Thyroid gland (tissue), 4 donors: Measurements from ENCODE around the gene GRIN2D. TPM values are rescaled to one million over a fixed set of nuclear protein-coding genes. Genes with fewer than 3 reads are reported as not detected.

ENCODE experiments used
- DNase-seq, 2 donors: peaks; one replicate each; pipeline ENCODE4 v3.0.0-alpha.2; 2019
- H3K27ac ChIP-seq, 3 donors: fragments of 200-600 bp; sonication (generic); 1 replicate in 2 of 3; 2 replicates in 1 of 3; pipeline ENCODE4 v1.5.1; 2016 to 2019; ENCODE audit warnings: mild to moderate bottlenecking in 1 of 3, moderate library complexity in 1 of 3
- H3K27me3 ChIP-seq: fragments of 200-600 bp; sonication (generic); one replicate; pipeline ENCODE4 v1.5.1; 2019
- H3K36me3 ChIP-seq, 2 donors: fragments of 200-600 bp; sonication (generic); one replicate each; pipeline ENCODE4 v1.5.1; 2016 to 2019
- H3K4me1 ChIP-seq, 2 donors: fragments of 200-600 bp; sonication (generic); one replicate each; pipeline ENCODE4 v1.5.1; 2017 to 2019
- H3K4me3 ChIP-seq, 3 donors: fragments of 200-600 bp; sonication (generic); replicated peaks in 1 of 3; 1 replicate in 2 of 3; 2 replicates in 1 of 3; pipeline ENCODE4 v1.5.1; 2016; ENCODE audit warnings: mild to moderate bottlenecking in 1 of 3
- H3K9me3 ChIP-seq: fragments of 200-600 bp; sonication (generic); one replicate; pipeline ENCODE4 v1.5.1; 2017
- POLR2A ChIP-seq, 2 donors: fragments of 450-650 bp; IDR thresholded peaks; one replicate each; pipeline ENCODE4 v1.6.1; 2017; ENCODE audit warnings: antibody characterized with exemption in 2 of 2, mild to moderate bottlenecking in 2 of 2, moderate library complexity in 1 of 2
- whole genome bisulfite sequencing, 2 donors: methylation state at CpG; one replicate each; pipeline ENCODE4 v1.1.5; 2017; 5-methylcytosine and 5-hydroxymethylcytosine counted together
- intact Hi-C: fragments of 100-400 bp; cut with DNase I; formaldehyde crosslinking; loops from one replicate; pipeline ENCODE4 v1.15.1; 2023
- total RNA-seq, 4 donors: library from RNA; depleted of rRNA; stranded (reverse); fragments of >200 nt; gene quantifications; one replicate each; pipeline ENCODE4 v1.2.3, GENCODE V29; 2016
- TF ChIP-seq, protein P1 (sequence below), 6 experiments: fragments of 200-600 bp in 3 of 6; fragments of 450-650 bp in 3 of 6; sonication (generic) in 3 of 6; IDR thresholded peaks; one replicate each; pipeline ENCODE4 v1.5.1; 2016 to 2019; ENCODE audit warnings: antibody characterized with exemption in 6 of 6, mild to moderate bottlenecking in 2 of 6, inconsistent platforms in 1 of 6, moderate library complexity in 1 of 6

Gene GRIN2D
- total RNA-seq, 4 donors from 2014 or later: 0.56 to 2.2 (median 0.84) TPM

- Histone ChIP-seq H3K36me3 (no peaks in the 10 kb centered on the region), H3K4me1 (peaks cover 6 to 18% of the 10 kb centered on the region in 2 donors), H3K27me3 (peaks cover 32% of the 10 kb centered on the region), H3K27ac (no peak overlapping the region), H3K4me3 (no peak overlapping the region), H3K9me3 (no peaks in the 10 kb centered on the region)
- intact Hi-C loops: loop anchor here (10.0 kb wide), 1 partner anchor 49 kb away; the partner anchor contains the start of gene GRWD1
- TF ChIP-seq POLR2A (IDR thresholded peaks at IDR 0.05): no peak
- TF ChIP-seq, protein P1, sequence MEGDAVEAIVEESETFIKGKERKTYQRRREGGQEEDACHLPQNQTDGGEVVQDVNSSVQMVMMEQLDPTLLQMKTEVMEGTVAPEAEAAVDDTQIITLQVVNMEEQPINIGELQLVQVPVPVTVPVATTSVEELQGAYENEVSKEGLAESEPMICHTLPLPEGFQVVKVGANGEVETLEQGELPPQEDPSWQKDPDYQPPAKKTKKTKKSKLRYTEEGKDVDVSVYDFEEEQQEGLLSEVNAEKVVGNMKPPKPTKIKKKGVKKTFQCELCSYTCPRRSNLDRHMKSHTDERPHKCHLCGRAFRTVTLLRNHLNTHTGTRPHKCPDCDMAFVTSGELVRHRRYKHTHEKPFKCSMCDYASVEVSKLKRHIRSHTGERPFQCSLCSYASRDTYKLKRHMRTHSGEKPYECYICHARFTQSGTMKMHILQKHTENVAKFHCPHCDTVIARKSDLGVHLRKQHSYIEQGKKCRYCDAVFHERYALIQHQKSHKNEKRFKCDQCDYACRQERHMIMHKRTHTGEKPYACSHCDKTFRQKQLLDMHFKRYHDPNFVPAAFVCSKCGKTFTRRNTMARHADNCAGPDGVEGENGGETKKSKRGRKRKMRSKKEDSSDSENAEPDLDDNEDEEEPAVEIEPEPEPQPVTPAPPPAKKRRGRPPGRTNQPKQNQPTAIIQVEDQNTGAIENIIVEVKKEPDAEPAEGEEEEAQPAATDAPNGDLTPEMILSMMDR (IDR thresholded peaks at IDR 0.05): no peak
- DNase-seq: no peak
- WGBS, 2 donors: 21 to 39% methylated on average over 9 of the region's 9 CpGs
Observed at GRCh38 chr19:48395499-48395898, 2.0 kb downstream of the GRIN2D start.

- peaks cover 6 to 18% of the 10 kb centered on the region in 2 donors for H3K4me1 ChIP-seq
- intact Hi-C loops: loop anchor here (10.0 kb wide), 1 partner anchor 49 kb away; the partner anchor contains the start of gene GRWD1
- H3K36me3 ChIP-seq: no peaks in the 10 kb centered on the region
- no peak overlapping the region for H3K27ac ChIP-seq
- no peaks in the 10 kb centered on the region for H3K9me3 ChIP-seq
- WGBS, 2 donors: 45% methylated on average over 24 of the region's 24 CpGs
- H3K27me3 ChIP-seq: peaks cover 32% of the 10 kb centered on the region
- no peak for DNase-seq
- TF ChIP-seq POLR2A (IDR thresholded peaks at IDR 0.05): no peak
- TF ChIP-seq, protein P1 (IDR thresholded peaks at IDR 0.05): no peak
- H3K4me3 ChIP-seq: no peak overlapping the region
Observed at GRCh38 chr19:48396016-48396823, 2.8 kb downstream of the GRIN2D start.

DNA sequence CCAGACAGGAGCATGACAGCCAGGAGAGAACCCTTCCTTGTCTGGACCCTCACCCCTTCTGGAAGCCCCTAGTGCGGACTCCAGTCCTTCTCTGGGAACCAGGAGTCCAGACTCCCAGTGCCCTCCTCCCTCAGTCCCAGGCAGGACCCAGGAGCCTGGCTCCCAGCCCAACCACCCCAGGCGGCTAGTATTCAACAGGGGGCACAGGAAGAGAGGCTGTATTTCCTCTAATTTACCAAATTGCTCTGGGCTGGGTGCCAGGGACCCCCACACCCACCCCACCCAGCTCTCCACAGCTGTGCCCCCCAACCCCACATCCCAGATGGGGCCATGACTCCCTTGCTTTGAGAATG, 3.3 kb downstream of the GRIN2D start:
- no peak for TF ChIP-seq POLR2A (IDR thresholded peaks at IDR 0.05)
- TF ChIP-seq, protein P1 (IDR thresholded peaks at IDR 0.05): no peak
- Histone ChIP-seq H3K4me3 (no peak overlapping the region), H3K27me3 (peaks cover 32% of the 10 kb centered on the region), H3K9me3 (no peaks in the 10 kb centered on the region), H3K4me1 (peaks cover 6 to 15% of the 10 kb centered on the region in 2 donors), H3K36me3 (no peaks in the 10 kb centered on the region), H3K27ac (no peak overlapping the region)
- intact Hi-C loops: loop anchor here (10.0 kb wide), 1 partner anchor 48 kb away; the partner anchor contains the start of gene GRWD1
- WGBS, 2 donors: 45 to 52% methylated on average over 2 of the region's 2 CpGs
- DNase-seq: no peak

DNA sequence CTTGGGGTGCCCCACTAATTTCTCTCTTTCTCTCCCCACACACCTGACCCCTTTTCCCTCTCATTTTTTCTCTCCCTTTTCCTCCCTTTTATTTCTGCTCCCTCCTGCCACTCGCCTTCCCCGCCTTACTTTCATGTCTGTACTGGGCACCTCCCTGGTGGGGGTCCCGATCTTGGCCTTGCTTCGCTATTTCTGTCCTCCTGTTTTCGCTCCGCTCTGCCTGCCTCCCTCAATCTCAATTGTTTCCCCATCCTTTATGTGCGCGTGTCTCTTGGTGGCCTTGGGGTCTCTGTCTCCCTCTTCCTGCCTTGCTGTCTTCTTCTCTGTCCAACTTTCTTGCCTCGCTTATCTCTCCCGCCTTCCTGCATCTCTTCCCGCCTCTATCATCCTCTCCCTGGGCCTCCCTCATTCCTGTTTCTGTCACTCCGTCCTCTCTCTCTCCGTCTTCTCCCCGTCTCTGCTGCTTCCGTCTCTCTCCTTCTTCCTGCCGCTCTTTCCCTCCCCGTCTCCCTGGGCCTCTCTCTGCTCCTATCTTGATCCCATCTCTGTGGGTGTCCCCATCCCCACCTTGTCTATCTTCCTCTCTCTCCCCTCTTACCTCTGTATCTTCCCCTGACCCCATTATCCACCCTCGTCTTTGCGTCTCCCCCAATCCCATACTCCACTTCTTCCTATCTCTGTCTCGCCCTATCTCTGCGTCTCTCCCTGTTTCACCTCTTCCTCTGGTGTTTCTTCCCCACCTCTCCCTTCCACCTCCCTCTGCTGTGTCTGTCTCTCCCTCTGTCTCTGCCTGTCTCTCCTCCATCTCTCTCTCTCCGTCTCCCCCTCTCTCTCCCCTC, 4.0 kb downstream of the GRIN2D start:
- no peak for TF ChIP-seq POLR2A (IDR thresholded peaks at IDR 0.05)
- TF ChIP-seq, protein P1 (IDR thresholded peaks at IDR 0.05): no peak
- peaks cover 6 to 14% of the 10 kb centered on the region in 2 donors for H3K4me1 ChIP-seq
- no peaks in the 10 kb centered on the region for H3K36me3 ChIP-seq
- no peak overlapping the region for H3K27ac ChIP-seq
- peak overlapping the region in 1 of 3 donors; percentile 27 for H3K4me3 ChIP-seq
- H3K9me3 ChIP-seq: no peaks in the 10 kb centered on the region
- intact Hi-C loops: loop anchor here (10.0 kb wide), 1 partner anchor 47 kb away; the partner anchor contains the start of gene GRWD1
- WGBS, 2 donors: 46 to 47% methylated on average over 22 of the region's 22 CpGs
- peaks cover 32% of the 10 kb centered on the region for H3K27me3 ChIP-seq
- DNase-seq: no peak
